ENCODE data around the gene LDLR. TPM values are rescaled to one million over a fixed set of nuclear protein-coding genes. Genes with fewer than 3 reads are reported as not detected.
"Not testable (repeated sequence)": the region's sequence is repeated elsewhere in the genome, so short reads cannot be mapped to it uniquely, and the experiment has no call there.

The LDLR gene
- total RNA-seq, 1 donor from 2014 or later, result 158 TPM

DNA sequence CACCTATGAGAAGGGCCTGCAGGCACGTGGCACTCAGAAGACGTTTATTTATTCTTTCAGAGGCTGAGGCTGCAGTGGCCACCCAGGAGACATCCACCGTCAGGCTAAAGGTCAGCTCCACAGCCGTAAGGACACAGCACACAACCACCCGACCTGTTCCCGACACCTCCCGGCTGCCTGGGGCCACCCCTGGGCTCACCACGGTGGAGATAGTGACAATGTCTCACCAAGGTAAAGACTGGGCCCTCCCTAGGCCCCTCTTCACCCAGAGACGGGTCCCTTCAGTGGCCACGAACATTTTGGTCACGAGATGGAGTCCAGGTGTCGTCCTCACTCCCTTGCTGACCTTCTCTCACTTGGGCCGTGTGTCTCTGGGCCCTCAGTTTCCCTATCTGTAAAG, 33.9 kb downstream of the LDLR start:
- Mint-ChIP-seq H3K4me3 (ENCODE audit: unreplicated experiment) (no peak overlapping the region), H3K36me3 (ENCODE audit: low read depth, unreplicated experiment) (peaks cover 36% of the 10 kb centered on the region), H3K27ac (ENCODE audit: unreplicated experiment) (no peak overlapping the region)

DNA sequence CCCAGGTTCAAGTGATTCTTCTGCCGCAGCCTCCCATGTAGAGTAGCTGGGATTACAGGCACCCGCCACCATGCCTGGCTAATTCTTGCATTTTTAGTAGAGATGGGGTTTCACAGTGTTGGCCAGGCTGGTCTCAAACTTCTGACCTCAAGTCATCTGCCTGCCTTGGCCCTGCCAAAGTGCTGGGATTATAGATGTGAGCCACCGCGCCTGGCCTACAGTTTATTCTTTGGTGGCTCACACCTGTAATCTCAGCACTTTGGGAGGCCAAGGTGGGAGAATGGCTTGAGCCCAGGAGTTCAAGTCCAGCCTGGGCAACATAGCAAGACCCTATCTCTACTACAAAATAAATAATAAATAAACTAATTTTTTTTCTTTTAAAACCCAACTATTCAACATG, 34.9 kb downstream of the LDLR start:
- not testable (repeated sequence) for H3K4me3 Mint-ChIP-seq (ENCODE audit: unreplicated experiment); H3K4me1 Mint-ChIP-seq (ENCODE audit: unreplicated experiment); DNase-seq (ENCODE audit: low spot score); H3K9me3 Mint-ChIP-seq (ENCODE audit: unreplicated experiment); H3K27me3 Mint-ChIP-seq (ENCODE audit: unreplicated experiment); H3K27ac Mint-ChIP-seq (ENCODE audit: unreplicated experiment)
- H3K36me3 Mint-ChIP-seq (ENCODE audit: low read depth, unreplicated experiment), result peaks cover 34% of the 10 kb centered on the region

More for the DNA sequence above, 33.9 kb downstream of the LDLR start:
- no peak for DNase-seq (ENCODE audit: low spot score)
- TF ChIP-seq, protein P1, sequence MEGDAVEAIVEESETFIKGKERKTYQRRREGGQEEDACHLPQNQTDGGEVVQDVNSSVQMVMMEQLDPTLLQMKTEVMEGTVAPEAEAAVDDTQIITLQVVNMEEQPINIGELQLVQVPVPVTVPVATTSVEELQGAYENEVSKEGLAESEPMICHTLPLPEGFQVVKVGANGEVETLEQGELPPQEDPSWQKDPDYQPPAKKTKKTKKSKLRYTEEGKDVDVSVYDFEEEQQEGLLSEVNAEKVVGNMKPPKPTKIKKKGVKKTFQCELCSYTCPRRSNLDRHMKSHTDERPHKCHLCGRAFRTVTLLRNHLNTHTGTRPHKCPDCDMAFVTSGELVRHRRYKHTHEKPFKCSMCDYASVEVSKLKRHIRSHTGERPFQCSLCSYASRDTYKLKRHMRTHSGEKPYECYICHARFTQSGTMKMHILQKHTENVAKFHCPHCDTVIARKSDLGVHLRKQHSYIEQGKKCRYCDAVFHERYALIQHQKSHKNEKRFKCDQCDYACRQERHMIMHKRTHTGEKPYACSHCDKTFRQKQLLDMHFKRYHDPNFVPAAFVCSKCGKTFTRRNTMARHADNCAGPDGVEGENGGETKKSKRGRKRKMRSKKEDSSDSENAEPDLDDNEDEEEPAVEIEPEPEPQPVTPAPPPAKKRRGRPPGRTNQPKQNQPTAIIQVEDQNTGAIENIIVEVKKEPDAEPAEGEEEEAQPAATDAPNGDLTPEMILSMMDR (IDR thresholded peaks at IDR 0.05; ENCODE audit: unreplicated experiment), result no peak
- Mint-ChIP-seq H3K9me3 (ENCODE audit: unreplicated experiment) (no peaks in the 10 kb centered on the region), H3K4me1 (ENCODE audit: unreplicated experiment) (no peaks in the 10 kb centered on the region), H3K27me3 (ENCODE audit: unreplicated experiment) (peaks cover 8% of the 10 kb centered on the region)

DNA sequence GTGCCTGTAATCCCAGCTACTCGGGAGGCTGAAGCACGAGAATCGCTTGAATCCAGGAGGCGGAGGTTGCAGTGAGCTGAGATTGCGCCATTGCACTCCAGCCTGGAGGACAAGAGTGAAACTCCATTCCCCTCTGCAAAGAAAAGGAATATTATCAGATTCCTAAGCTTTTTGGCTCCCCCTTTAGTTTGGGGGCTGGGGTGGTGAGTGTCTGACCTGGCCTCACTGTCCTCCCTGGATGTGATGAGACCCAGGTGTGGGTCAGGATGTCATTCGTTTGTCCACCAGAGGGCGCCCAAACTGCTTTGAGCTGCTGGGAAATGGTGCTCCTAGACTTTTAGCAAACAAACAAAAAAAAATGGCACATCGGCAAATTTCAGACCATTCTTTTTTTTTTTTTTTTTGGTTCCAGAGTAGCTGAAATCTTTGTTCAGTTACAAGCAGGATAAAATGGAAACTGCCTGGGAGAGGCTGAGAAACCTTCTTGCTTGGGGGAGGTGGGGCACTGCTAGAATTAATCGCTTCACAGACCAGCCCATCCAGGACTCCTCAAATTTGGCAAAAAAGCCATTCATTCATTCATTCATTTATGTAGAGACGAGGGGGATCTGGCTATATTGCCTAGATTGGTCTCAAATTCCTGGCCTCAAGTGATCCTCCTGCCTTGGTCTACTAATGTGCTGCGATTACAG, 36.9 kb downstream of the LDLR start:
- Mint-ChIP-seq H3K9me3 (ENCODE audit: unreplicated experiment) (no peaks in the 10 kb centered on the region), H3K36me3 (ENCODE audit: low read depth, unreplicated experiment) (peaks cover 37% of the 10 kb centered on the region), H3K4me3 (ENCODE audit: unreplicated experiment) (peak overlapping the region; percentile 31), H3K27me3 (ENCODE audit: unreplicated experiment) (peaks cover 8% of the 10 kb centered on the region), H3K27ac (ENCODE audit: unreplicated experiment) (peak overlapping the region; percentile 48), H3K4me1 (ENCODE audit: unreplicated experiment) (peaks cover 11% of the 10 kb centered on the region)
- peak; percentile 78 for DNase-seq (ENCODE audit: low spot score)
- TF ChIP-seq, protein P1 (IDR thresholded peaks at IDR 0.05; ENCODE audit: unreplicated experiment), result peak; percentile 68

DNA sequence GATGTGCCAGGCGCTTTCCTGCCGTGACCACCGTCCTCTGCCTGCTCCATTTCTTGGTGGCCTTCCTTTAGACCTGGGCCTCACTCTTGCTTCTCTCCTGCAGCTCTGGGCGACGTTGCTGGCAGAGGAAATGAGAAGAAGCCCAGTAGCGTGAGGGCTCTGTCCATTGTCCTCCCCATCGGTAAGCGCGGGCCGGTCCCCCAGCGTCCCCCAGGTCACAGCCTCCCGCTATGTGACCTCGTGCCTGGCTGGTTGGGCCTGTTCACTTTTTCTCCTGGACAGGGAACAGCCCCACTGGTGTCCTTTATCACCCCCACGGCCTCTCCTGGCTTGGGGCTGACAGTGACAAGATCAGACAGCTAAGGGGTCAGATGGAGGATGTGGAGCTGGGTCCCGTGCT, 38.6 kb downstream of the LDLR start:
- Mint-ChIP-seq H3K27me3 (ENCODE audit: unreplicated experiment) (peaks cover 10% of the 10 kb centered on the region), H3K36me3 (ENCODE audit: low read depth, unreplicated experiment) (peaks cover 46% of the 10 kb centered on the region), H3K4me1 (ENCODE audit: unreplicated experiment) (peaks cover 14% of the 10 kb centered on the region), H3K4me3 (ENCODE audit: unreplicated experiment) (no peak overlapping the region), H3K27ac (ENCODE audit: unreplicated experiment) (no peak overlapping the region), H3K9me3 (ENCODE audit: unreplicated experiment) (no peaks in the 10 kb centered on the region)
- no peak for DNase-seq (ENCODE audit: low spot score)
- TF ChIP-seq, protein P1 (IDR thresholded peaks at IDR 0.05; ENCODE audit: unreplicated experiment), result no peak

DNA sequence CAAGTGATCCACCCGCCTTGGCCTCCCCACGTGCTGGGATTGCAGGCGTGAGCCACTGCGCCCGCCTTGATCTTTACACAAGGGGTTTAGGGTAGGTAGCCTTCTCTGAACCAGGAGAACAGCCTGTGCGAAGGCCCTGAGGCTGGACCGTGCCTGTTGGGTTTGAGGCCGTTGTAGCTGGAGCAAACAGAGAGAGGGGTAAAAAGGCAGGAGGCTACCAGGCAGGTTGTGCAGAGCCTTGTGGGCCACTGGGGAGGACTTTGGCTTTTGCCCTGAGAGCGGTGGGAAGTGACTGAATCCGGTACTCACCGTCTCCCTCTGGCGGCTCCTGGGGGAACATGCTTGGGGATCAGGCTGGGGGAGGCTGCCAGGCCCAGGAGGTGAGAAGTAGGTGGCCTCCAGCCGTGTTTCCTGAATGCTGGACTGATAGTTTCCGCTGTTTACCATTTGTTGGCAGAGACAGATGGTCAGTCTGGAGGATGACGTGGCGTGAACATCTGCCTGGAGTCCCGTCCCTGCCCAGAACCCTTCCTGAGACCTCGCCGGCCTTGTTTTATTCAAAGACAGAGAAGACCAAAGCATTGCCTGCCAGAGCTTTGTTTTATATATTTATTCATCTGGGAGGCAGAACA, 41.7 kb downstream of the LDLR start:
- TF ChIP-seq, protein P1 (IDR thresholded peaks at IDR 0.05; ENCODE audit: unreplicated experiment), result peak; percentile 66
- peaks cover 11% of the 10 kb centered on the region for H3K27me3 Mint-ChIP-seq (ENCODE audit: unreplicated experiment)
- peaks cover 52% of the 10 kb centered on the region for H3K36me3 Mint-ChIP-seq (ENCODE audit: low read depth, unreplicated experiment)
- peak overlapping the region; percentile 90 for H3K27ac Mint-ChIP-seq (ENCODE audit: unreplicated experiment)
- no peaks in the 10 kb centered on the region for H3K9me3 Mint-ChIP-seq (ENCODE audit: unreplicated experiment)
- H3K4me1 Mint-ChIP-seq (ENCODE audit: unreplicated experiment), result peaks cover 16% of the 10 kb centered on the region
- peak; percentile 86 for DNase-seq (ENCODE audit: low spot score)
- H3K4me3 Mint-ChIP-seq (ENCODE audit: unreplicated experiment), result peak overlapping the region; percentile 80
